C4-2B (cell line): ENCODE measurements around the gene PTPRJ.

Source experiments
- CTCF ChIP-seq: fragments of 450-650 bp; conservative IDR thresholded peaks from 2 replicates; pipeline ENCODE4 v1.5.1; 2017; ENCODE audit warnings: mild to moderate bottlenecking
- ZFX ChIP-seq: fragments of 450-650 bp; IDR thresholded peaks from 2 replicates; pipeline ENCODE4 v1.6.1; 2017

GRCh38 chr11:48079596-48079995 is 99.2 kb downstream of the PTPRJ start:
- TF ChIP-seq CTCF (no peak), ZFX (no peak)
